ENCODE data around the gene CAPN9. TPM values are rescaled to one million over a fixed set of nuclear protein-coding genes. Genes with fewer than 3 reads are reported as not detected.
A peak's percentile ranks its signal among the peaks of the same experiment; 100 is the strongest.

CAPN9 gene
- total and polyA plus RNA-seq, 9 of the 15 experiments (the other 6 are each of a cell fraction or from before 2014, with no cell fraction given) = not detected

DNA sequence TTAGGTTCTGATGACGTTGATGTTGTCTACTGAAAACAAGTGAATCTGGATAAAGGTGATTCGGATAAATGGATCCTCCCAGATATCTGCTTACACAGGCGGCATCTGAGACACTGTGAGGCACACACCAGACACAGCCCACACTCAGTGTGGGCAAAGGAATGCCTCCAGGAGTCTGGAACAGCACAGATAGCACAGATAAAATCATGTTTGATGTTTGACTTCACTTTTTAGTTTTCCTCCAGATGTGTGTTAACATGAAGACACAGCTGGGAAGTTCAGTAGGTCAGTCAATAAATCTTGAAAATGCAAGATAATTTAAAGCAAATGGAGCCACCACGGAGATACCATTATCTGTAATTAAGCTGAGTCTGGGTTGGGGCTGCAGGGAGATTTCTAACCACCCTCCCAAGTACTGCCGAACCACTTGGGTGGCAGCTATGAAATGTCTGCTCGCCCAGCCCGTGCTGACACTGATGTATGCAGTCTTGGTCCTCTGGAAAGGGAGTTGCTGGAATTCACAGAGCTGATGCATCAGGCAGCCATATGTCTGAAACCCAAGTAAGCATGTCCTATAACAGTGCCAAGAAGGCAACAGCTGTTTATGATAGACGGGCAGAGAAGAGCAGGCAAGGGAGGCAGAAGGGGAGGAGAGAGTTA lies 11.7 kb downstream of the CAPN9 start (continued):
- TF ChIP-seq CBFA2T3 (IDR thresholded peaks at IDR 0.05) (peak; percentile 65), TEAD1 (CRISPR knock-in tag; IDR thresholded peaks at IDR 0.05) (no peak), NUFIP1 (IDR thresholded peaks at IDR 0.05; ENCODE audit: partially characterized antibody) (no peak), MEIS2 (IDR thresholded peaks at IDR 0.05; ENCODE audit: partially characterized antibody) (peak; percentile 23), TAL1 (IDR thresholded peaks at IDR 0.05) (peak; percentile 42; the same call in 1 of the 2 replicates), NCOR1 (IDR thresholded peaks at IDR 0.05) (peak; percentile 29; the same call in 1 of the 2 replicates), FOXK1 (CRISPR knock-in tag; IDR thresholded peaks at IDR 0.05; ENCODE audit: borderline replicate concordance) (no peak), TEAD4 (IDR thresholded peaks at IDR 0.05; ENCODE audit: low read length) (peak; percentile 65), TEAD4 (CRISPR knock-in tag; IDR thresholded peaks at IDR 0.05; ENCODE audit: borderline replicate concordance) (no peak), SRSF9 (IDR thresholded peaks at IDR 0.05; ENCODE audit: borderline replicate concordance, low read depth, low read length) (no peak), ZNF408 (CRISPR knock-in tag; IDR thresholded peaks at IDR 0.05; ENCODE audit: low read depth) (no peak), ZC3H4 (CRISPR knock-in tag; IDR thresholded peaks at IDR 0.05; ENCODE audit: borderline replicate concordance) (no peak)
- TF ChIP-seq, protein P1, sequence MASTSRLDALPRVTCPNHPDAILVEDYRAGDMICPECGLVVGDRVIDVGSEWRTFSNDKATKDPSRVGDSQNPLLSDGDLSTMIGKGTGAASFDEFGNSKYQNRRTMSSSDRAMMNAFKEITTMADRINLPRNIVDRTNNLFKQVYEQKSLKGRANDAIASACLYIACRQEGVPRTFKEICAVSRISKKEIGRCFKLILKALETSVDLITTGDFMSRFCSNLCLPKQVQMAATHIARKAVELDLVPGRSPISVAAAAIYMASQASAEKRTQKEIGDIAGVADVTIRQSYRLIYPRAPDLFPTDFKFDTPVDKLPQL (IDR thresholded peaks at IDR 0.05; ENCODE audit: extremely low read depth, insufficient read length) = no peak
- TF ChIP-seq, protein P2, sequence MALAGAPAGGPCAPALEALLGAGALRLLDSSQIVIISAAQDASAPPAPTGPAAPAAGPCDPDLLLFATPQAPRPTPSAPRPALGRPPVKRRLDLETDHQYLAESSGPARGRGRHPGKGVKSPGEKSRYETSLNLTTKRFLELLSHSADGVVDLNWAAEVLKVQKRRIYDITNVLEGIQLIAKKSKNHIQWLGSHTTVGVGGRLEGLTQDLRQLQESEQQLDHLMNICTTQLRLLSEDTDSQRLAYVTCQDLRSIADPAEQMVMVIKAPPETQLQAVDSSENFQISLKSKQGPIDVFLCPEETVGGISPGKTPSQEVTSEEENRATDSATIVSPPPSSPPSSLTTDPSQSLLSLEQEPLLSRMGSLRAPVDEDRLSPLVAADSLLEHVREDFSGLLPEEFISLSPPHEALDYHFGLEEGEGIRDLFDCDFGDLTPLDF (CRISPR knock-in tag; IDR thresholded peaks at IDR 0.05) = no peak
